KMS-11 (cell line): ENCODE results near the gene DHX35.

Source experiments
- H2AFZ ChIP-seq: fragments of 200-600 bp; sonication (generic); 2 replicates; pipeline ENCODE4 v1.6.1; 2016; ENCODE audit warnings: antibody characterized with exemption, mixed run types, low read depth
- H3K27ac ChIP-seq: fragments of 200-600 bp; sonication (generic); 2 replicates; pipeline ENCODE4 v1.6.1; 2016; ENCODE audit warnings: mild to moderate bottlenecking, mixed run types
- H3K27me3 ChIP-seq: fragments of 200-600 bp; sonication (generic); 2 replicates; pipeline ENCODE4 v1.6.1; 2017; ENCODE audit warnings: mild to moderate bottlenecking, low read depth, mixed run types, moderate library complexity; ENCODE audit not compliant: insufficient read depth
- H3K36me3 ChIP-seq: fragments of 200-600 bp; sonication (generic); 2 replicates; pipeline ENCODE4 v1.6.1; 2017; ENCODE audit warnings: mild to moderate bottlenecking, mixed run types; ENCODE audit not compliant: insufficient read depth
- H3K4me1 ChIP-seq: fragments of 200-600 bp; sonication (generic); 2 replicates; pipeline ENCODE4 v1.6.1; 2016; ENCODE audit warnings: mild to moderate bottlenecking, low read depth, mixed run types; ENCODE audit not compliant: poor library complexity, severe bottlenecking
- H3K4me2 ChIP-seq: fragments of 200-600 bp; sonication (generic); 2 replicates; pipeline ENCODE4 v1.7.0; 2016; ENCODE audit warnings: mild to moderate bottlenecking, mixed run types
- H3K4me3 ChIP-seq: fragments of 200-600 bp; sonication (generic); IDR thresholded peaks from 2 replicates; pipeline ENCODE4 v1.6.1; 2017; ENCODE audit warnings: low read depth, low read length, mixed read lengths; ENCODE audit not compliant: insufficient read depth
- H3K79me2 ChIP-seq: fragments of 200-600 bp; sonication (generic); 2 replicates; pipeline ENCODE4 v1.6.1; 2016; ENCODE audit warnings: low read depth, mixed run types; ENCODE audit not compliant: insufficient read depth
- H3K9ac ChIP-seq: fragments of 200-600 bp; sonication (generic); 2 replicates; pipeline ENCODE4 v1.6.1; 2016; ENCODE audit warnings: mild to moderate bottlenecking, mixed run types
- H4K20me1 ChIP-seq: fragments of 200-600 bp; sonication (generic); 2 replicates; pipeline ENCODE4 v1.6.1; 2016; ENCODE audit warnings: mild to moderate bottlenecking, mixed run types; ENCODE audit not compliant: insufficient read depth
- TF ChIP-seq, protein P1 (sequence below): fragments of 200-600 bp; sonication (generic); conservative IDR thresholded peaks from 2 replicates; pipeline ENCODE4 v1.6.1; 2017; ENCODE audit warnings: low read depth, mild to moderate bottlenecking, antibody characterized with exemption, low read length, moderate library complexity, mixed read lengths

Gene DHX35

DNA sequence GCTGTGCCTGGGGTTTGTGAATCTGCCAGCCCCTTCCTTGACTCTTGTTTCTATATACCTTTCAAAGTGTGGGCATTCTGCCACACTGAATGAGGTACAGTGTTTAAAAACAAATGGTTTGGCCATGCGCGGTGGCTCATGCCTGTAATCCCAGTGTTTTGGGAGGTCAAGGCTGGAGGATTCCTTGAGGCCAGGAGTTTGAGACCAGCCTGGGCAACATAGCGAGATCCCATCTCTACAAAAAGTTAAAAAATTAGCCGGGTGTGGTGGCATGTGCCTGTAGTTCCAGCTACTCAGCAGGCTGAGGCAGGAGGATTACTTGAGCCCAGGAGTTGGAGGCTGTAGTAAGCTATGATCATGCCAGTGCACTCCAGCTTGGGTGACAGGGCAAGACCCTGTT is 30.2 kb upstream of the DHX35 start:
- H3K36me3 ChIP-seq, result no peaks in the 10 kb centered on the region; the same call in 1 of the 2 replicates
- peaks cover 100% of the 10 kb centered on the region for H3K79me2 ChIP-seq
- no peak overlapping the region for H3K4me3 ChIP-seq
- H3K4me1 ChIP-seq, result peaks cover 39% of the 10 kb centered on the region
- H3K27ac ChIP-seq, result no peak overlapping the region
- no peaks in the 10 kb centered on the region for H3K27me3 ChIP-seq
- no peak overlapping the region for H3K4me2 ChIP-seq
- H3K9ac ChIP-seq, result no peak overlapping the region
- H2AFZ ChIP-seq, result no peak overlapping the region
- TF ChIP-seq, protein P1, sequence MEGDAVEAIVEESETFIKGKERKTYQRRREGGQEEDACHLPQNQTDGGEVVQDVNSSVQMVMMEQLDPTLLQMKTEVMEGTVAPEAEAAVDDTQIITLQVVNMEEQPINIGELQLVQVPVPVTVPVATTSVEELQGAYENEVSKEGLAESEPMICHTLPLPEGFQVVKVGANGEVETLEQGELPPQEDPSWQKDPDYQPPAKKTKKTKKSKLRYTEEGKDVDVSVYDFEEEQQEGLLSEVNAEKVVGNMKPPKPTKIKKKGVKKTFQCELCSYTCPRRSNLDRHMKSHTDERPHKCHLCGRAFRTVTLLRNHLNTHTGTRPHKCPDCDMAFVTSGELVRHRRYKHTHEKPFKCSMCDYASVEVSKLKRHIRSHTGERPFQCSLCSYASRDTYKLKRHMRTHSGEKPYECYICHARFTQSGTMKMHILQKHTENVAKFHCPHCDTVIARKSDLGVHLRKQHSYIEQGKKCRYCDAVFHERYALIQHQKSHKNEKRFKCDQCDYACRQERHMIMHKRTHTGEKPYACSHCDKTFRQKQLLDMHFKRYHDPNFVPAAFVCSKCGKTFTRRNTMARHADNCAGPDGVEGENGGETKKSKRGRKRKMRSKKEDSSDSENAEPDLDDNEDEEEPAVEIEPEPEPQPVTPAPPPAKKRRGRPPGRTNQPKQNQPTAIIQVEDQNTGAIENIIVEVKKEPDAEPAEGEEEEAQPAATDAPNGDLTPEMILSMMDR, result no peak
- peaks cover 36% of the 10 kb centered on the region for H4K20me1 ChIP-seq

DNA sequence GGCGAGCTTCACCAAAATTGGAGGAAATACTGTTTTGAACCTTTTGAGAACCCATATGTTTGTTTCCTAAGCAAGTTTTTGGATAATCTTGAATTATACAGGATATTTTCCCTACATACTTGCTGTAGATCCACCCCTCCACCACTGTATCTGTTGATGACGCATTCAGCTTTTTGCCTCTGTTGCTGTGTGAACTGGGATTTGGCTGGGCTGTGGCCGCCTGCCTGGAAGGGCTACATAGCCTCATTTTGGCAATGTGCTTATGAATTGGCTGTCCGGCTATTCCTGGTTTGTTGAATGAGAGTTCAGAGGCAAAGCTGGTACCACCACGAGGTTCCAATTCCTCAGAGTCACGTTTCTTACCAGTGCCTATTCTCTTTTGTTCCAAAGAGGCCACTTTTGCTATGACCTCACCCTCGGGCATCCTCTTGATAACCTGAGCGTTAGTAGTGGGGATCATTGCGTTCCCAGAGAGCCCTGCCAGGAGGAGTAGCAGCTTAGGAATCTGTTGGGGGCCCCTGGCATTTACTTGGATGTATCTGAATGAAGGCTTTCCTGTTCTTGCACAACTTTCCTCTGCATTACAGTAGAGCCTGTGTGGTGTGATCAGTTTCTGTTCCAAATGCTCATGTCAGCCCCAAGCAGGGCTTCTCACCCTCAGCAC is 29.6 kb upstream of the DHX35 start:
- Histone ChIP-seq H3K4me3 (no peak overlapping the region), H3K36me3 (no peaks in the 10 kb centered on the region; the same call in 1 of the 2 replicates), H3K4me1 (peaks cover 39% of the 10 kb centered on the region), H3K27ac (no peak overlapping the region), H4K20me1 (peaks cover 38% of the 10 kb centered on the region), H2AFZ (no peak overlapping the region), H3K27me3 (no peaks in the 10 kb centered on the region), H3K79me2 (peaks cover 100% of the 10 kb centered on the region), H3K9ac (no peak overlapping the region), H3K4me2 (no peak overlapping the region)
- TF ChIP-seq, protein P1, result no peak

DNA sequence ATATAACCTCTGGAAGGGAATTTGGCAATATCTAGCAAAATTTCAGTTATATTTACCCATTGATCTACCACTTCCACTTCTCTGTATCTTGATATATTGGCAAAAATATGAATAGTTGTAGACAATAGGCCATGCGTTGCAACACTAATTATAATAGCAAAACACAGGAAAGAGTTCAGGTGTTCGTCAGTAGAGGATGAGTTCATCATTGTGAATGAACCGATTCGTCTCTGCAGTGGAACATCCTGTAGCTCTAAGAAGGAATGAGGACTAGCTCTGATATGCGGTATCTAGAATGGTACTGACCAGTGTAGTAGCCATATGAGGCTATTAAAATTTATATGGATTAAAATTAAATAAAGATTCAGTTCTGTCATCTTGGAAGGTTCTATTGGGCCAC is 27.6 kb upstream of the DHX35 start:
- Histone ChIP-seq H3K36me3 (no peaks in the 10 kb centered on the region; the same call in 1 of the 2 replicates), H3K4me3 (no peak overlapping the region), H3K4me1 (peaks cover 19% of the 10 kb centered on the region), H3K4me2 (no peak overlapping the region), H3K9ac (no peak overlapping the region), H4K20me1 (peaks cover 34% of the 10 kb centered on the region), H3K27me3 (no peaks in the 10 kb centered on the region), H2AFZ (no peak overlapping the region), H3K79me2 (peaks cover 100% of the 10 kb centered on the region), H3K27ac (no peak overlapping the region)
- TF ChIP-seq, protein P1, result no peak

DNA sequence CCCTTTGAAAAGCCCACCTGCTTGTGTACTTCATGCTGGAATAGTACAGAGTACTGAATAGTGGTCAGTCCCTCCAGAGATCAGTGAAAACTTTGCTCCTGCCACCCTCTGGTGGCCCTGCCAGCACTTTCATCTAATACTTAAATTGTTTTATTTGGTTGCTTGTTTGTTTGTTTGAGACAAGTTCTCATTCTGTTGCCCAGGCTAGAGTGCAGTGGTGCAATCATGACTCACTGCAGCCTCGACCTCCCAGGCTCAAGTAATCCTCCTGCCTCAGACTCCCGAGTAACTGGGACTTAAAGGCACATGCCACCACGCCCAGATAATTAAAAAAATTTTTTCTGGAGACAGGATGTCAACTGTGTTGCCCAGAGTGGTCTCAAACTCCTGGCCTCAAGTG is 26.9 kb upstream of the DHX35 start:
- H3K4me2 ChIP-seq, result no peak overlapping the region
- H3K36me3 ChIP-seq, result no peaks in the 10 kb centered on the region; the same call in 1 of the 2 replicates
- H3K9ac ChIP-seq, result no peak overlapping the region
- peaks cover 100% of the 10 kb centered on the region for H3K79me2 ChIP-seq
- TF ChIP-seq, protein P1, result no peak
- H4K20me1 ChIP-seq, result peaks cover 26% of the 10 kb centered on the region; the same call in 1 of the 2 replicates
- no peaks in the 10 kb centered on the region for H3K27me3 ChIP-seq
- peaks cover 12% of the 10 kb centered on the region for H3K4me1 ChIP-seq
- H2AFZ ChIP-seq, result no peak overlapping the region
- no peak overlapping the region for H3K27ac ChIP-seq
- H3K4me3 ChIP-seq, result no peak overlapping the region
